ENCODE data around the gene PLPPR3.

The PLPPR3 gene

DNA sequence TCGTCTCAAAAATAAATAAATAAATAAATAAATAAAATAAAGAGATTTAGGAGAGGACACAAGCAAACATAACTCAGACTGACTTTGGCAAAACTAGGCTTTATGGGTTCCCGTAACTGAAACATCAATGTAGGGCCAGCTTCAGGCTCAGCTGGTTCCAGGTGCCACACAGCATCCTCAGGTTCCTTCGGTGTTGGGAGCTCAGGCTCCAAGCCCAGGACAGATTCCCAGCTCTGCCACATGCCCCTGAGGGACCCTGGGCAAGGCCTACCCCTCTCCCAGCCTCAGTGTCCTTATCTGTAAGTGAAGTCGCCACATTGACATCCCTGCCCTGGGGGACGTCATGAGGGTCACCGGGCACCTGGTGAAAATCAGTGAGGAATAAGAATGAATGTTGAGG, 52.1 kb downstream of the PLPPR3 start:
- no peak overlapping the region for H3K9ac ChIP-seq (ENCODE audit: low read depth in 1 of 2, low read length in 2 of 2)

DNA sequence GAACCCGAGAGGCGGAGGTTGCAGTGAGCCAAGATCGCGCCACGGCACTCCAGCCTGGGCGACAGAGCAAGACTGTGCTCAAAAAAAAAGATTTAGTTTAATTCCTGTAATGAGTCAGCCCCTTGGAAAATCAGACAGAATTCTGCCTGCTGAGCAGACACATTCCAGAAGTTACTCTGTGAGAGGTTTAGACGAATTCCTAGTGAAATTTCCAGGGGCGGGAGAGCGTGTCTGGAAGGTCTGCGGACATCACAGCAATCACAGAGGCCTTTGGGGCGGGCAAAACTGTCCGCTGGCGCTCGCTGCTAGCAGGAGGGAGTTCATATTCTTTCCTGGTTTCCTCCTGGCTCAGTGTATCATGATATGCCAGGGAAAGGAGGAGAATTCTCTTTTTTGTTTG, 53.3 kb downstream of the PLPPR3 start:
- H3K27me3 ChIP-seq (ENCODE audit: control insufficient read depth in 2 of 2, insufficient read depth in 2 of 2, low read length in 2 of 2): no peaks in the 10 kb centered on the region
- no peaks in the 10 kb centered on the region for H3K4me1 ChIP-seq (ENCODE audit: control insufficient read depth in 2 of 2, insufficient read depth in 2 of 2, low read length in 2 of 2)
- no peak overlapping the region for H3K4me3 ChIP-seq (ENCODE audit: low read length in 2 of 2)
- H3K9ac ChIP-seq (ENCODE audit: low read depth in 1 of 2, low read length in 2 of 2): no peak overlapping the region
- H3K36me3 ChIP-seq (ENCODE audit: control insufficient read depth in 2 of 2, insufficient read depth in 2 of 2, low read length in 2 of 2): peaks cover 12% of the 10 kb centered on the region in 2 donors
- no peaks in the 10 kb centered on the region for H3K9me3 ChIP-seq (ENCODE audit: control insufficient read depth in 2 of 2, low read length in 2 of 2)
- no peak overlapping the region for H3K27ac ChIP-seq (ENCODE audit: low read depth in 2 of 2, low read length in 2 of 2)

More for the DNA sequence above, 52.1 kb downstream of the PLPPR3 start:
- Histone ChIP-seq H3K4me1 (ENCODE audit: control insufficient read depth in 2 of 2, insufficient read depth in 2 of 2, low read length in 2 of 2) (no peaks in the 10 kb centered on the region), H3K27me3 (ENCODE audit: control insufficient read depth in 2 of 2, insufficient read depth in 2 of 2, low read length in 2 of 2) (no peaks in the 10 kb centered on the region), H3K4me3 (ENCODE audit: low read length in 2 of 2) (no peak overlapping the region), H3K27ac (ENCODE audit: low read depth in 2 of 2, low read length in 2 of 2) (no peak overlapping the region), H3K9me3 (ENCODE audit: control insufficient read depth in 2 of 2, low read length in 2 of 2) (no peaks in the 10 kb centered on the region), H3K36me3 (ENCODE audit: control insufficient read depth in 2 of 2, insufficient read depth in 2 of 2, low read length in 2 of 2) (peaks cover under 1 to 2% of the 10 kb centered on the region in 2 donors)

DNA sequence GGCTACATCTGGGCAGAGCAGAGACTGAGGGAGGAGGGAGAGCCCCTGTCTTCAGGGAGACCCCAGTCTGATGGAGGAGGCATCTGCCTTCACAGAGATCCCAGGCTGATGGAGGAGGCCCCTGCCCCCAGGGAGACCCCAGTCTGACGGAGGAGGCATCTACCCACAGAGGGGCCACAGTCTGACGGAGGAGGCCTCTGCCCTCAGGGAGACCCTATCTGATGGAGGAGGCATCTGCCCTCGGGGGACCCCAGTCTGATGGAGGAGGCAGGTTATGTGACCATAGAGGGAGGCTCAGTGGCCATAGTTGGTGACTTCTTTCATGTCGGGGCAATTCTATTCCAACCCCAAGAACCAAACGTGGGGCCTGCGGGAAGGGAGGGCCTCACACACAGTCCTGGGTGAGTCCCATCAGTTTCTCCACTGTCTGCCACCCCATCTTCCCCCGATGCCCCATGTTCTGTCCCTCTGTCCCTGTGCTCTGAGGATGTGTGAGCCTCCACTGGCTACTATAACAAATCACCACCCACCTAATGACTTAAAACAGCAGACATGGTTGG, 56.5 kb downstream of the PLPPR3 start:
- Histone ChIP-seq H3K9ac (ENCODE audit: low read depth in 1 of 2, low read length in 2 of 2) (no peak overlapping the region), H3K27ac (ENCODE audit: low read depth in 2 of 2, low read length in 2 of 2) (no peak overlapping the region), H3K36me3 (ENCODE audit: control insufficient read depth in 2 of 2, insufficient read depth in 2 of 2, low read length in 2 of 2) (peaks cover 21 to 26% of the 10 kb centered on the region in 2 donors), H3K4me1 (ENCODE audit: control insufficient read depth in 2 of 2, insufficient read depth in 2 of 2, low read length in 2 of 2) (no peaks in the 10 kb centered on the region), H3K9me3 (ENCODE audit: control insufficient read depth in 2 of 2, low read length in 2 of 2) (peaks cover 0 to 2% of the 10 kb centered on the region in 2 donors), H3K4me3 (ENCODE audit: low read length in 2 of 2) (no peak overlapping the region), H3K27me3 (ENCODE audit: control insufficient read depth in 2 of 2, insufficient read depth in 2 of 2, low read length in 2 of 2) (no peaks in the 10 kb centered on the region)

DNA sequence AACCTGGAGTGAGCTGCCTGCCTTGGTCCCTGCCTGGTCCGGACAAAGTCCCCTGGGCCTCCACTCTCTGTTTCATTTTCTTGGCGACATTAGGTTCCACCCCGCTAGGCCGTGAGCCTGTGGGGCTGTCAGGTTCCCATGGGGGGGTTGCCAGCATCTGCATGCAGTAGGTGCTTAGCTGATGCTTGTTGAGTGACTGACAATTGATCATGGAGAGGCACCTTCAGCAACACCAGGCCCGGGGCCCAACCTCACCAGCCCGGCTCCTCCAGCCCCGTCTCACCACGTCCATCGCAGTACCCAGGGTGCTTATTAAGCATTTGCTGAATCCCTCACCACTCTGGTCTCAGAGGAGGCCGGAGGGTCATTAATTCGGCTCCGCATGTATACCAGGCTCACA, 57.5 kb downstream of the PLPPR3 start:
- no peak overlapping the region for H3K27ac ChIP-seq (ENCODE audit: low read depth in 2 of 2, low read length in 2 of 2)
- H3K9me3 ChIP-seq (ENCODE audit: control insufficient read depth in 2 of 2, low read length in 2 of 2): peaks cover 0 to 2% of the 10 kb centered on the region in 2 donors
- no peak overlapping the region for H3K4me3 ChIP-seq (ENCODE audit: low read length in 2 of 2)
- no peaks in the 10 kb centered on the region for H3K27me3 ChIP-seq (ENCODE audit: control insufficient read depth in 2 of 2, insufficient read depth in 2 of 2, low read length in 2 of 2)
- no peaks in the 10 kb centered on the region for H3K4me1 ChIP-seq (ENCODE audit: control insufficient read depth in 2 of 2, insufficient read depth in 2 of 2, low read length in 2 of 2)
- no peak overlapping the region for H3K9ac ChIP-seq (ENCODE audit: low read depth in 1 of 2, low read length in 2 of 2)
- peaks cover 27 to 33% of the 10 kb centered on the region in 2 donors for H3K36me3 ChIP-seq (ENCODE audit: control insufficient read depth in 2 of 2, insufficient read depth in 2 of 2, low read length in 2 of 2)

DNA sequence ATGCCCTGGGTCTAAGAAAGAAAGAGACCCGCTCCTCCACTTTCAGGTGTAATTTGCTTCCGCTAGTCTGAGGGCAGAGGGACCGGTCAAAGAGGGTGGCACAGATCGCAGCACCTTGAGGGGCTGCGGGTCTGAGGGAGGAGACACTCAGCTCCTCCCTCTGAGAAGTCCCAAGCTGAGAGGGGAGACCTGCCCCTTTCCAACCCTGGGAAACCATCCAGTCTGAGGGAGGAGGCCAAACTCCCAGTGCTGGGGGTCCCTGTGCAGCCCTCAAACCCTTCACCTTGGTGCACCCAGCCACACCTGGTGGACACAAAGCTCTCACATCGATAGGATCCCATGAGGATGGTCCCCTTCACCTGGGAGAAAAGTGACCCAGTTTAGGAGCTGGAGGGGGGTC, 57.9 kb downstream of the PLPPR3 start:
- Histone ChIP-seq H3K4me3 (ENCODE audit: low read length in 2 of 2) (no peak overlapping the region), H3K27me3 (ENCODE audit: control insufficient read depth in 2 of 2, insufficient read depth in 2 of 2, low read length in 2 of 2) (no peaks in the 10 kb centered on the region), H3K9me3 (ENCODE audit: control insufficient read depth in 2 of 2, low read length in 2 of 2) (peaks cover 0 to 2% of the 10 kb centered on the region in 2 donors), H3K9ac (ENCODE audit: low read depth in 1 of 2, low read length in 2 of 2) (no peak overlapping the region), H3K27ac (ENCODE audit: low read depth in 2 of 2, low read length in 2 of 2) (no peak overlapping the region), H3K4me1 (ENCODE audit: control insufficient read depth in 2 of 2, insufficient read depth in 2 of 2, low read length in 2 of 2) (no peaks in the 10 kb centered on the region), H3K36me3 (ENCODE audit: control insufficient read depth in 2 of 2, insufficient read depth in 2 of 2, low read length in 2 of 2) (peaks cover 27 to 33% of the 10 kb centered on the region in 2 donors)

DNA sequence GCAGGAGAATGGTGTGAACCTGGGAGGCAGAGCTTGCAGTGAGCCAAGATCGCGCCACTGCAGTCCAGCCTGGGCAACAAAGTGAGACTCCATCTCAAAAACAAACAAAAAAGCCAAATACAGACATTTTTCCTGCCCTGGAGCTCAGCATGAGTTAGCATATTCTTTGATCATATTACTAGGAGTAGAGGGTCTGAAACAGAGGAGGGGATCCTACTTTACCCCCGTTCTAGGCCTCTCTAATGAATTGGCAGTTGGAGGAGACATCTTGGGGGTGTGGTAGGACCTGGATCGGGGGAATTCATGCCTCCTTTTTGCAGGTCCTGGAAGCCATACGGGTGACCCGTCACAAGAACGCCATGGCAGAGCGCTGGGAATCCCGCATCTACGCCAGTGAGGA, 58.6 kb downstream of the PLPPR3 start:
- Histone ChIP-seq H3K9me3 (ENCODE audit: control insufficient read depth in 2 of 2, low read length in 2 of 2) (peaks cover 0 to 2% of the 10 kb centered on the region in 2 donors), H3K4me1 (ENCODE audit: control insufficient read depth in 2 of 2, insufficient read depth in 2 of 2, low read length in 2 of 2) (no peaks in the 10 kb centered on the region), H3K27me3 (ENCODE audit: control insufficient read depth in 2 of 2, insufficient read depth in 2 of 2, low read length in 2 of 2) (no peaks in the 10 kb centered on the region), H3K27ac (ENCODE audit: low read depth in 2 of 2, low read length in 2 of 2) (no peak overlapping the region), H3K36me3 (ENCODE audit: control insufficient read depth in 2 of 2, insufficient read depth in 2 of 2, low read length in 2 of 2) (peaks cover 32 to 35% of the 10 kb centered on the region in 2 donors), H3K9ac (ENCODE audit: low read depth in 1 of 2, low read length in 2 of 2) (no peak overlapping the region), H3K4me3 (ENCODE audit: low read length in 2 of 2) (no peak overlapping the region)
